SK-N-SH (cell line): ENCODE measurements around the gene NEGR1. TPM values are rescaled to one million over a fixed set of nuclear protein-coding genes. Genes with fewer than 3 reads are reported as not detected.
A peak's percentile ranks its signal among the peaks of the same experiment; 100 is the strongest.

Source experiments
- CTCF ChIA-PET: fragments of 300-600, 350-600 bp; formaldehyde crosslinking; extraction: SDS; loops from one replicate; lab custom pipeline; 2021; lab: Yijun Ruan, JAX
- POLR2A ChIA-PET: fragments of 350-600 bp; sonication (Branson Sonifier 250); formaldehyde crosslinking; extraction: SDS; loops from one replicate; lab custom pipeline; 2020; ENCODE audit warnings: antibody characterized with exemption, inconsistent platforms; lab: Yijun Ruan, JAX
- DNase-seq: peaks from one replicate; pipeline ENCODE4 v3.0.0; 2012
- H2AFZ ChIP-seq: fragments of 200-600 bp; sonication (generic); 2 replicates; pipeline ENCODE4 v1.8.1; 2016; ENCODE audit warnings: antibody characterized with exemption, mild to moderate bottlenecking, low read depth
- H3F3A ChIP-seq: fragments of 200-600 bp; sonication (generic); replicated peaks from 2 replicates; pipeline ENCODE3; 2016; ENCODE audit warnings: antibody characterized with exemption, mild to moderate bottlenecking; ENCODE audit not compliant: insufficient read depth
- H3K27ac ChIP-seq, 2 experiments: fragments of 200-500 bp in 1 of 2; fragments of 200-600 bp in 1 of 2; sonication (Bioruptor generic) in 1 of 2; sonication (generic), shearing (Covaris generic) in 1 of 2; 2 replicates each; pipeline versions ENCODE4 v1.5.1 to v1.6.1; 2014 to 2016; ENCODE audit warnings: low read depth in 2 of 2, inconsistent platforms in 1 of 2, low read length in 1 of 2, mild to moderate bottlenecking in 1 of 2, mixed read lengths in 1 of 2
- H3K27me3 ChIP-seq: fragments of 200-600 bp; sonication (generic), shearing (Covaris generic); 2 replicates; pipeline ENCODE4 v1.6.1; 2016; ENCODE audit warnings: mixed run types; ENCODE audit not compliant: insufficient read depth
- H3K36me3 ChIP-seq, 2 experiments: fragments of 200-500 bp in 1 of 2; fragments of 200-600 bp in 1 of 2; sonication (Bioruptor generic) in 1 of 2; sonication (generic) in 1 of 2; replicated peaks in 1 of 2; 2 replicates each; pipeline versions ENCODE3 to v1.5.1; 2014 to 2016; ENCODE audit warnings: low read length in 1 of 2, mild to moderate bottlenecking in 1 of 2; ENCODE audit not compliant: insufficient read depth in 2 of 2, control insufficient read depth in 1 of 2
- H3K4me1 ChIP-seq, 2 experiments: fragments of 200-500 bp in 1 of 2; fragments of 200-600 bp in 1 of 2; sonication (Bioruptor generic) in 1 of 2; sonication (generic), shearing (Covaris generic) in 1 of 2; 2 replicates each; pipeline versions ENCODE4 v1.5.1 to v1.6.1; 2014 to 2016; ENCODE audit warnings: low read depth in 1 of 2, low read length in 1 of 2, mixed run types in 1 of 2; ENCODE audit not compliant: insufficient read depth in 2 of 2, control insufficient read depth in 1 of 2
- H3K4me2 ChIP-seq: fragments of 200-600 bp; sonication (generic), shearing (Covaris generic); 2 replicates; pipeline ENCODE4 v1.6.1; 2017; ENCODE audit warnings: mixed run types
- H3K4me3 ChIP-seq, 2 experiments: fragments of 200-500 bp in 1 of 2; fragments of 200-600 bp in 1 of 2; sonication (Bioruptor generic) in 1 of 2; sonication (generic), shearing (Covaris generic) in 1 of 2; 2 replicates each; pipeline versions ENCODE4 v1.5.1 to v1.8.1; 2014 to 2016; ENCODE audit warnings: low read depth in 2 of 2, inconsistent platforms in 1 of 2, low read length in 1 of 2, mild to moderate bottlenecking in 1 of 2, mixed read lengths in 1 of 2, moderate library complexity in 1 of 2
- H3K79me2 ChIP-seq: fragments of 200-600 bp; sonication (generic); 2 replicates; pipeline ENCODE4 v1.8.1; 2017; ENCODE audit warnings: mild to moderate bottlenecking; ENCODE audit not compliant: insufficient read depth
- H3K9ac ChIP-seq: fragments of 200-600 bp; sonication (generic); 2 replicates; pipeline ENCODE4 v1.6.1; 2017; ENCODE audit warnings: mixed run types
- H3K9me2 ChIP-seq: fragments of 200-600 bp; sonication (generic); 2 replicates; pipeline ENCODE4 v1.6.1; 2017; ENCODE audit warnings: mixed run types
- H3K9me3 ChIP-seq: fragments of 200-600 bp; sonication (generic); 2 replicates; pipeline ENCODE4 v1.6.1; 2017; ENCODE audit warnings: mixed run types, mild to moderate bottlenecking, moderate library complexity
- H4K20me1 ChIP-seq: fragments of 200-600 bp; sonication (generic); 2 replicates; pipeline ENCODE4 v1.6.1; 2017; ENCODE audit warnings: mild to moderate bottlenecking, mixed run types; ENCODE audit not compliant: insufficient read depth
- ELF1 ChIP-seq: IDR thresholded peaks from 2 replicates; pipeline ENCODE4 v1.4.0; 2012
- FOXJ3 ChIP-seq: sonication (generic); formaldehyde crosslinking; IDR thresholded peaks from 2 replicates; pipeline ENCODE4 v1.5.1; 2020; ENCODE audit warnings: mild to moderate bottlenecking, missing genetic modification reagents
- JUND ChIP-seq: IDR thresholded peaks from 2 replicates; pipeline ENCODE4 v1.4.0; 2012
- MXI1 ChIP-seq: IDR thresholded peaks from 2 replicates; pipeline ENCODE4 v1.6.1; 2012; ENCODE audit warnings: mild to moderate bottlenecking, low read depth, low read length, improper control_type of control experiment
- TEAD4 ChIP-seq: IDR thresholded peaks from 2 replicates; pipeline ENCODE4 v1.4.0; 2012; ENCODE audit warnings: mild to moderate bottlenecking, borderline replicate concordance; ENCODE audit not compliant: insufficient read depth
- polyA plus RNA-seq, 3 experiments: library from polyadenylated mRNA; depleted of rRNA; stranded (reverse); fragments of >200 nt; gene quantifications; 2 replicates each; pipeline ENCODE4 v1.2.3, GENCODE V29; 2012
- TF ChIP-seq, protein P1 (sequence below): fragments of 150-350 bp; IDR thresholded peaks from 2 replicates; pipeline ENCODE4 v1.6.1; 2017; ENCODE audit warnings: antibody characterized with exemption, low read length, low read depth, borderline replicate concordance
- TF ChIP-seq, protein P2 (sequence below): IDR thresholded peaks from 2 replicates; pipeline ENCODE4; 2012
- TF ChIP-seq, protein P3 (sequence below): IDR thresholded peaks from 2 replicates; pipeline ENCODE4 v1.6.1; 2012; ENCODE audit warnings: mild to moderate bottlenecking, low read depth, low read length, moderate library complexity

Gene NEGR1
- polyA plus RNA-seq, 1 of the 3 experiments (the other 2 are of a cell fraction), result 0.21 TPM

DNA sequence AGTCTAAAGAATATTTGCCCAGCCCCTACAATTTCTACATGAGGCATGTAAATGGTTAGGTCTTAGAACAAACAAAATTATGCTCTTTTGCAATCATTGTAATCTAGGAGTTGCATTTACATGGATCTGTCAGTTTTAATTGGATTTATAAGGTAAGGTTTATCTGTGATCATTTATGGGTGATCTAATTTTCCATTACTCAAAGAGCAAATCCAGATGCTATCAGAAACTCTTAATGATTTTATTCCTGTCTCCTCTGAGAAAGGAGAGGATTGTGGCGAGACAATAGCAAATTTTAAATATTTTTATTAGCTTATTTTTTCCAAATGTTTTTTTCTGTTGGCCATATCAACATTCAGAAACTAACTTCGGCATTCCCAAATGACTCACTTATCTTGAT, 14.2 kb upstream of the NEGR1 start (continued):
- TF ChIP-seq, protein P1, sequence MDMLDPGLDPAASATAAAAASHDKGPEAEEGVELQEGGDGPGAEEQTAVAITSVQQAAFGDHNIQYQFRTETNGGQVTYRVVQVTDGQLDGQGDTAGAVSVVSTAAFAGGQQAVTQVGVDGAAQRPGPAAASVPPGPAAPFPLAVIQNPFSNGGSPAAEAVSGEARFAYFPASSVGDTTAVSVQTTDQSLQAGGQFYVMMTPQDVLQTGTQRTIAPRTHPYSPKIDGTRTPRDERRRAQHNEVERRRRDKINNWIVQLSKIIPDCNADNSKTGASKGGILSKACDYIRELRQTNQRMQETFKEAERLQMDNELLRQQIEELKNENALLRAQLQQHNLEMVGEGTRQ, result no peak
- no peak for TF ChIP-seq ELF1
- TF ChIP-seq, protein P2, sequence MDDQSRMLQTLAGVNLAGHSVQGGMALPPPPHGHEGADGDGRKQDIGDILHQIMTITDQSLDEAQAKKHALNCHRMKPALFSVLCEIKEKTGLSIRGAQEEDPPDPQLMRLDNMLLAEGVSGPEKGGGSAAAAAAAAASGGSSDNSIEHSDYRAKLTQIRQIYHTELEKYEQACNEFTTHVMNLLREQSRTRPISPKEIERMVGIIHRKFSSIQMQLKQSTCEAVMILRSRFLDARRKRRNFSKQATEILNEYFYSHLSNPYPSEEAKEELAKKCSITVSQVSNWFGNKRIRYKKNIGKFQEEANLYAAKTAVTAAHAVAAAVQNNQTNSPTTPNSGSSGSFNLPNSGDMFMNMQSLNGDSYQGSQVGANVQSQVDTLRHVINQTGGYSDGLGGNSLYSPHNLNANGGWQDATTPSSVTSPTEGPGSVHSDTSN, result 0 out of 2 replicates have a peak, but pooled peaks have one; percentile 9
- no peak for TF ChIP-seq TEAD4

DNA sequence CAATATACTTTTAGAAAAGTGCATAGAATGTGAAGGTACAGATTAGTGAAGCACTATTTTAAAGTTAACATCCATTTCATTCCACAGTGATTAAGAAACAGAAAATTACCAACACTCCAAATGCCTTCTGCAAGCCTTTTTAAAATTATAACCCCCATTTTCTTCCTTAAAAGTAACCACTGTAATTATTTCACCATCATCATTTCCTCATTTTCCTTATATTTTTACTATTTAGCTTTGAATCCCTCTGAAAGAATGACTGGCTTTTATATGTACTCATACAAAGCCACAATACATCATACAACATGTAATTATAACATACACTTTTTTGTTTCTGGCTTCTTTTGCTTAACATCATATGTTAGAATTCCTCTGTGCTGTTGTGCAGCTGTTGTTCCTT, 6.5 kb upstream of the NEGR1 start:
- CTCF ChIA-PET, result no interaction called here
- H3K36me3 ChIP-seq, result no peaks in the 10 kb centered on the region
- no peak overlapping the region for H3K4me2 ChIP-seq
- DNase-seq, result no peak
- H3K9me2 ChIP-seq, result no peaks in the 10 kb centered on the region
- no peak overlapping the region for H2AFZ ChIP-seq
- H3K79me2 ChIP-seq, result no peaks in the 10 kb centered on the region; the same call in 1 of the 2 replicates
- H3K4me1 ChIP-seq, result peaks cover 0 to 9% of the 10 kb centered on the region in 2 experiments; a peak in 3 of 4 replicates
- no peaks in the 10 kb centered on the region for H3K27me3 ChIP-seq
- H3K27ac ChIP-seq, result no peak overlapping the region
- no peak overlapping the region for H3K9ac ChIP-seq
- H4K20me1 ChIP-seq, result no peaks in the 10 kb centered on the region
- H3K9me3 ChIP-seq, result no peaks in the 10 kb centered on the region
- TF ChIP-seq JUND, result no peak
- TF ChIP-seq, protein P1, result no peak
- TF ChIP-seq, protein P3, sequence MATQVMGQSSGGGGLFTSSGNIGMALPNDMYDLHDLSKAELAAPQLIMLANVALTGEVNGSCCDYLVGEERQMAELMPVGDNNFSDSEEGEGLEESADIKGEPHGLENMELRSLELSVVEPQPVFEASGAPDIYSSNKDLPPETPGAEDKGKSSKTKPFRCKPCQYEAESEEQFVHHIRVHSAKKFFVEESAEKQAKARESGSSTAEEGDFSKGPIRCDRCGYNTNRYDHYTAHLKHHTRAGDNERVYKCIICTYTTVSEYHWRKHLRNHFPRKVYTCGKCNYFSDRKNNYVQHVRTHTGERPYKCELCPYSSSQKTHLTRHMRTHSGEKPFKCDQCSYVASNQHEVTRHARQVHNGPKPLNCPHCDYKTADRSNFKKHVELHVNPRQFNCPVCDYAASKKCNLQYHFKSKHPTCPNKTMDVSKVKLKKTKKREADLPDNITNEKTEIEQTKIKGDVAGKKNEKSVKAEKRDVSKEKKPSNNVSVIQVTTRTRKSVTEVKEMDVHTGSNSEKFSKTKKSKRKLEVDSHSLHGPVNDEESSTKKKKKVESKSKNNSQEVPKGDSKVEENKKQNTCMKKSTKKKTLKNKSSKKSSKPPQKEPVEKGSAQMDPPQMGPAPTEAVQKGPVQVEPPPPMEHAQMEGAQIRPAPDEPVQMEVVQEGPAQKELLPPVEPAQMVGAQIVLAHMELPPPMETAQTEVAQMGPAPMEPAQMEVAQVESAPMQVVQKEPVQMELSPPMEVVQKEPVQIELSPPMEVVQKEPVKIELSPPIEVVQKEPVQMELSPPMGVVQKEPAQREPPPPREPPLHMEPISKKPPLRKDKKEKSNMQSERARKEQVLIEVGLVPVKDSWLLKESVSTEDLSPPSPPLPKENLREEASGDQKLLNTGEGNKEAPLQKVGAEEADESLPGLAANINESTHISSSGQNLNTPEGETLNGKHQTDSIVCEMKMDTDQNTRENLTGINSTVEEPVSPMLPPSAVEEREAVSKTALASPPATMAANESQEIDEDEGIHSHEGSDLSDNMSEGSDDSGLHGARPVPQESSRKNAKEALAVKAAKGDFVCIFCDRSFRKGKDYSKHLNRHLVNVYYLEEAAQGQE, result no peak
- no peak for TF ChIP-seq FOXJ3 (CRISPR knock-in tag)
- TF ChIP-seq MXI1, result no peak
- peaks cover 21% of the 10 kb centered on the region for H3F3A ChIP-seq
- no peak overlapping the region for H3K4me3 ChIP-seq
- POLR2A ChIA-PET, result no interaction called here
